Fibroblast of mammary gland (primary cell): ENCODE results near the gene PICK1.

ENCODE experiments used
- DNase-seq: peaks from one replicate; pipeline ENCODE4 v3.0.0-alpha.2; 2010; ENCODE audit warnings: low read depth
- H3K4me3 ChIP-seq: 2 replicates; pipeline ENCODE4 v1.5.1; 2011; ENCODE audit warnings: low read depth, mild to moderate bottlenecking, low read length, moderate library complexity; ENCODE audit not compliant: control insufficient read depth
- CTCF ChIP-seq: conservative IDR thresholded peaks from 2 replicates; pipeline ENCODE4 v1.5.1; 2011; ENCODE audit warnings: low read depth, low read length, inconsistent platforms; ENCODE audit not compliant: control insufficient read depth, insufficient read depth

Gene PICK1

GRCh38 chr22:38026130-38027111, 30.8 kb upstream of the PICK1 start:
- H3K4me3 ChIP-seq: no peak overlapping the region
- DNase-seq: no peak
- no peak for TF ChIP-seq CTCF

GRCh38 chr22:38027487-38027886, 29.7 kb upstream of the PICK1 start:
- no peak for TF ChIP-seq CTCF
- DNase-seq: no peak
- no peak overlapping the region for H3K4me3 ChIP-seq

DNA sequence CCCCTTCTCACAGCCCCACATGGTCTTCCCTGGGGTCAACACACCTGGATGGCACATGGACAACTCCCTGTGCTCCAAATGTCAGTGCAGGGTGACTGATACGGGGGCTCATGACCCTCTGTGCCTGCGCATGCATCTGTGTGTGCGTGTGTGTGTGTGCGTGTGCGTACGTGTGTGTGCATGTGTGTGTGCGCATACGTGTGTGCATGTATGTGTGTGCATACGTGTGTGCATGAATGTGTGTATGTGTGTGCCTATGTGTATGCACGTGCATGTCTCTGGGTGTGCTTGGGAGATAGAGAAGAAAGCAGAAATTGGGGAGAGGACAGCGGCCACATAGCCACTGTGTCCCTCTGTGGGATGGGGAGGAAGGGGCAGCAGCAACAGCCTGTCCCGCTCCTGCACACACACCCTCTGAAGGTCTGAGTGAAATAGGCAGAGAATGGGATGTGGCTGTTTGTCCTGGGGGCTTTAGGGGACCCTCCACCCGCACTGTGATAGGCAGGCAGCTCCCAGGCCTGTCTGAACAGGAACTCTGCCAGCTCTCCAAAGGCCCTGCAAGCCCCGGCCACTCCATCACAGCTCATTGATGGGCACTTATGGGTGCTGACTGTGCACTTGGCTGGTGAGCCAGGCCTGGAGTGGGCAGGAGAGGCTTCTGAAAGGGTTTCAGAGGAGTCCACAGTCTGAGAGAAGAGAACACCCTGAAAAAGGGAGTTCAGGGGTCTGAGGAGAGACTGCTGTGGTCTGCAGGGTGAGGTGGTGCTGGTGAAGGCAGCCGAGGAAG, 28.7 kb upstream of the PICK1 start:
- H3K4me3 ChIP-seq: no peak overlapping the region
- no peak for TF ChIP-seq CTCF
- no peak for DNase-seq

DNA sequence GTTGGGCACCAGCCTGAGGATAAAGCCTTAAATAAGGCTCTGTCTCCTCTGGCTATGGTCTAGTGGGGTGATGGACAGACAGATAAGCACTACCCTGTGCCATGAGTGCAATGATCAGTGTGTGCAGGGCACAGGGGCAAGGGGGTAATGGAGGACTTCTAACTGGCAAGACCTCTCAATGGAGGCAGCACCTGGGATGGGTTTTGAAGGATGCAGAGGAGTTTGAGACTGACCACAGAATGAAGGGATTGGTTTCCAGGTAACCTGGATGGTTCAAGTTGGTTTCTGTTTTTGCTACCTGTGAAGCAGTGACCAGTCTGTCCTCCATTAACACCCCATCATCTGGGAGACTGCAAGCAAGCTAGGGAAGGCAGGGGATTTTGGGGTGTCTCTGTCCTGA, 27.8 kb upstream of the PICK1 start:
- H3K4me3 ChIP-seq: no peak overlapping the region
- DNase-seq: no peak
- no peak for TF ChIP-seq CTCF

- no peak for TF ChIP-seq CTCF
- DNase-seq: no peak
- H3K4me3 ChIP-seq: no peak overlapping the region
These were observed 27.3 kb upstream of the PICK1 start for GRCh38 chr22:38029901-38030300.

DNA sequence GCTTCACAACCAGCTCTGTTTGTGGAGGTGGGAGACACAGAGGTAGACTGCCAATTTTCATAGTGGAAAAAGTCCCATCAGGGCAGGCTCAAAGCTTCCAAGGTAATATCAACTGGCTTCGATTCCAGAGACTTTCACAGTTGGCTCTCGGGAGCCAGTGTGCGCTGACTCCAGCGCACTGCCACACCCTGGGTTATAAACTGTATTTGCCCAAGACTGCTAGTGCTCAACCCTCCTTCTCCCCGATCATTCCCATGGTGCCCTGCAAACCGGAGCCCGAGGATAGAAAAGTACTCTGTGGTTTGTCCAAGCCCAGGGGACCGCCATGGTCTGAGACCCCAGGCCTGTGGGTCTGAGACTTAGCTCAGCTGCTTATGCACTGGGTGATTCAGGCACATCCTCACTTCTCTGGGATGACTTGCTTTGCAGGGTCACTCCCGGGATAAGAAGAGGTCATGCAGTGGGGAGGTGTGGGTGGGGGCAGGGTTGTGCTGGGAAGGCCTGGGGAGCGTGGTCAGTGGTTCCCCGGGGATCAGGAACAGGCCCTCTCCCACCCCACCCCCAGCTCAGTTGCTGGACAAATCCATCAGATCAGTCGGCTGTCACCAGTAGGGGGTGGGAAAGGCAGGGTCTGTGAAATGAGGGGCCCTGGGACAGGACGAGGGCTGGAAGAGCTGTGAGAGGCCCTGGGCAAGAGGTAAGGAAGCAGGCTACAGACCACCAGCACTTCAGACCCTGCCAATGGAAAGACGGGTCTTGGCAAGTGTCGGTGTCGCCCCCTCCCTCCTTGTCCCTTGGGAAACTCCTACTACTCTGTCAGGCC, 26.7 kb upstream of the PICK1 start:
- H3K4me3 ChIP-seq: no peak overlapping the region
- no peak for TF ChIP-seq CTCF
- DNase-seq: peak; percentile 67
